Neural cell (in vitro differentiated cells): ENCODE data around the gene PHLPP1. TPM values are rescaled to one million over a fixed set of nuclear protein-coding genes. Genes with fewer than 3 reads are reported as not detected.

Experiments used
- H2AFZ ChIP-seq: fragments of 200-600, 300-800 bp; sonication (generic), shearing (Covaris generic); 2 replicates; pipeline ENCODE4 v1.6.0; 2014; ENCODE audit warnings: low read depth, mild to moderate bottlenecking, antibody characterized with exemption, low read length, moderate library complexity
- H3F3A ChIP-seq: fragments of 200-600 bp; shearing (Covaris generic); 2 replicates; pipeline ENCODE4 v1.6.1; 2016; ENCODE audit warnings: mild to moderate bottlenecking, moderate library complexity, mixed read lengths, antibody characterized with exemption, low read length; ENCODE audit not compliant: insufficient read depth, poor library complexity, severe bottlenecking
- H3K27ac ChIP-seq: fragments of 200-600, 300-800 bp; sonication (generic), shearing (Covaris generic); 2 replicates; pipeline ENCODE4 v1.5.1; 2014; ENCODE audit warnings: mild to moderate bottlenecking, low read length, moderate library complexity
- H3K27me3 ChIP-seq: fragments of 300-800, 200-600 bp; sonication (generic), shearing (Covaris generic); 2 replicates; pipeline ENCODE4 v1.6.0; 2014; ENCODE audit warnings: mild to moderate bottlenecking, low read depth, low read length, moderate library complexity; ENCODE audit not compliant: insufficient read depth
- H3K36me3 ChIP-seq: fragments of 300-800, 200-600 bp; sonication (generic), shearing (Covaris generic); 2 replicates; pipeline ENCODE4 v1.5.1; 2014; ENCODE audit warnings: mild to moderate bottlenecking, antibody characterized with exemption, low read length, moderate library complexity; ENCODE audit not compliant: insufficient read depth
- H3K4me2 ChIP-seq: fragments of 300-800, 200-600 bp; sonication (generic), shearing (Covaris generic); 2 replicates; pipeline ENCODE4 v1.6.0; 2014; ENCODE audit warnings: mild to moderate bottlenecking, low read length
- H3K4me3 ChIP-seq: fragments of 300-800, 200-600 bp; sonication (generic), shearing (Covaris generic); 2 replicates; pipeline ENCODE4 v1.5.1; 2014; ENCODE audit warnings: mild to moderate bottlenecking, low read length, moderate library complexity
- H3K79me2 ChIP-seq: fragments of 200-600 bp; shearing (Covaris generic); replicated peaks from 2 replicates; pipeline ENCODE4 v1.6.0; 2014; ENCODE audit warnings: mild to moderate bottlenecking, low read length, moderate library complexity; ENCODE audit not compliant: insufficient read depth
- H3K9ac ChIP-seq: fragments of 300-800, 200-600 bp; sonication (generic), shearing (Covaris generic); 2 replicates; pipeline ENCODE4 v1.6.1; 2016; ENCODE audit warnings: mild to moderate bottlenecking, low read length, mixed read lengths
- H3K9me2 ChIP-seq: fragments of 200-600 bp; shearing (Covaris generic); 2 replicates; pipeline ENCODE4 v1.6.1; 2016; ENCODE audit warnings: mild to moderate bottlenecking, low read length, mixed read lengths; ENCODE audit not compliant: insufficient read depth
- H3K9me3 ChIP-seq: fragments of 200-600, 300-800 bp; sonication (generic), shearing (Covaris generic); 2 replicates; pipeline ENCODE4 v1.6.1; 2016; ENCODE audit warnings: mild to moderate bottlenecking, mixed run types, low read length, moderate library complexity, mixed read lengths
- H4K20me1 ChIP-seq: fragments of 200-600 bp; shearing (Covaris generic); 2 replicates; pipeline ENCODE4 v1.6.1; 2016; ENCODE audit warnings: mild to moderate bottlenecking, mixed run types; ENCODE audit not compliant: insufficient read depth
- CTCF ChIP-seq: fragments of 450-650 bp; IDR thresholded peaks from 2 replicates; pipeline ENCODE4 v1.5.1; 2014; ENCODE audit warnings: antibody characterized with exemption, mild to moderate bottlenecking, moderate library complexity; ENCODE audit not compliant: poor library complexity, severe bottlenecking
- EP300 ChIP-seq: fragments of 450-650 bp; conservative IDR thresholded peaks from 2 replicates; pipeline ENCODE4 v1.6.1; 2014; ENCODE audit warnings: antibody characterized with exemption, mild to moderate bottlenecking, moderate library complexity; ENCODE audit not compliant: poor library complexity, severe bottlenecking
- EZH2 ChIP-seq: fragments of 200-600, 300-800 bp; shearing (Covaris generic), sonication (generic); IDR thresholded peaks from 2 replicates; pipeline ENCODE4 v1.6.1; 2014; ENCODE audit warnings: antibody characterized with exemption, low read length, borderline replicate concordance, mild to moderate bottlenecking; ENCODE audit not compliant: insufficient read depth, poor library complexity, severe bottlenecking
- MXI1 ChIP-seq: fragments of 450-650 bp; conservative IDR thresholded peaks from 2 replicates; pipeline ENCODE4 v1.6.1; 2014; ENCODE audit warnings: antibody characterized with exemption, mild to moderate bottlenecking; ENCODE audit not compliant: poor library complexity, severe bottlenecking
- POLR2AphosphoS5 ChIP-seq: IDR thresholded peaks from 2 replicates; pipeline ENCODE4 v1.6.1; 2012
- RAD21 ChIP-seq: fragments of 450-650 bp; conservative IDR thresholded peaks from 2 replicates; pipeline ENCODE4 v1.6.1; 2014; ENCODE audit warnings: antibody characterized with exemption, mild to moderate bottlenecking, moderate library complexity
- SMC3 ChIP-seq: fragments of 450-650 bp; conservative IDR thresholded peaks from 2 replicates; pipeline ENCODE4 v1.6.1; 2014; ENCODE audit warnings: antibody characterized with exemption, mild to moderate bottlenecking, moderate library complexity; ENCODE audit not compliant: poor library complexity
- TAF1 ChIP-seq: IDR thresholded peaks from 2 replicates; pipeline ENCODE4 v1.6.1; 2012; ENCODE audit warnings: low read depth
- polyA plus RNA-seq: library from polyadenylated mRNA; depleted of rRNA; stranded (reverse); fragments of >200 nt; gene quantifications from 2 replicates; pipeline ENCODE4 v1.2.3, GENCODE V29; 2014
- TF ChIP-seq, protein P1 (sequence below): IDR thresholded peaks from 2 replicates; pipeline ENCODE4 v1.6.1; 2012; ENCODE audit warnings: borderline replicate concordance

PHLPP1 gene
- polyA plus RNA-seq, 1 donor from 2014 or later: 4.5 TPM

DNA sequence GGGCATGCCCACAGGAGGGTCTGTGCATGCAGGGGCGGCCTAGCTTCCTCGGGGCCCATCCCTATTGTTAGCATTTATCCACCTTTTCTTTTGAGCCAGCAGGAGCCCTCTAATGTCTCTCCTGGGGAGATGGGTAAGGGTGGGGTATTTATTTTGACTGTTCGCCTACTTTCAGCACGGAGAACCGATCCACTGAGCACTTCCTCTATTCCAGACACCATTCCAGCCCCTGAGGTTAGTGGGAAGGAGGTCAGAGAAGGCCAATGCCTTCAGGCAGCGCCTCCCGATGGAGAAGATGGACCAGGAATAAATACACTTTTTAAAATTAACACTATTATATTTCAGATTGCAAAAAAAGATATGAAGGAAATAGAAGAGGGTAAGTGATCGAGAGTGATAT lies 276.0 kb downstream of the PHLPP1 start:
- no peak overlapping the region for H2AFZ ChIP-seq
- H3K36me3 ChIP-seq: no peaks in the 10 kb centered on the region
- H3K4me2 ChIP-seq: no peak overlapping the region
- TF ChIP-seq RAD21 (no peak), SMC3 (no peak), EZH2 (no peak), MXI1 (no peak), TAF1 (no peak)
- TF ChIP-seq, protein P1, sequence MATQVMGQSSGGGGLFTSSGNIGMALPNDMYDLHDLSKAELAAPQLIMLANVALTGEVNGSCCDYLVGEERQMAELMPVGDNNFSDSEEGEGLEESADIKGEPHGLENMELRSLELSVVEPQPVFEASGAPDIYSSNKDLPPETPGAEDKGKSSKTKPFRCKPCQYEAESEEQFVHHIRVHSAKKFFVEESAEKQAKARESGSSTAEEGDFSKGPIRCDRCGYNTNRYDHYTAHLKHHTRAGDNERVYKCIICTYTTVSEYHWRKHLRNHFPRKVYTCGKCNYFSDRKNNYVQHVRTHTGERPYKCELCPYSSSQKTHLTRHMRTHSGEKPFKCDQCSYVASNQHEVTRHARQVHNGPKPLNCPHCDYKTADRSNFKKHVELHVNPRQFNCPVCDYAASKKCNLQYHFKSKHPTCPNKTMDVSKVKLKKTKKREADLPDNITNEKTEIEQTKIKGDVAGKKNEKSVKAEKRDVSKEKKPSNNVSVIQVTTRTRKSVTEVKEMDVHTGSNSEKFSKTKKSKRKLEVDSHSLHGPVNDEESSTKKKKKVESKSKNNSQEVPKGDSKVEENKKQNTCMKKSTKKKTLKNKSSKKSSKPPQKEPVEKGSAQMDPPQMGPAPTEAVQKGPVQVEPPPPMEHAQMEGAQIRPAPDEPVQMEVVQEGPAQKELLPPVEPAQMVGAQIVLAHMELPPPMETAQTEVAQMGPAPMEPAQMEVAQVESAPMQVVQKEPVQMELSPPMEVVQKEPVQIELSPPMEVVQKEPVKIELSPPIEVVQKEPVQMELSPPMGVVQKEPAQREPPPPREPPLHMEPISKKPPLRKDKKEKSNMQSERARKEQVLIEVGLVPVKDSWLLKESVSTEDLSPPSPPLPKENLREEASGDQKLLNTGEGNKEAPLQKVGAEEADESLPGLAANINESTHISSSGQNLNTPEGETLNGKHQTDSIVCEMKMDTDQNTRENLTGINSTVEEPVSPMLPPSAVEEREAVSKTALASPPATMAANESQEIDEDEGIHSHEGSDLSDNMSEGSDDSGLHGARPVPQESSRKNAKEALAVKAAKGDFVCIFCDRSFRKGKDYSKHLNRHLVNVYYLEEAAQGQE: no peak
- no peak overlapping the region for H3K27ac ChIP-seq
- H3K4me3 ChIP-seq: no peak overlapping the region
- no peak overlapping the region for H3K9ac ChIP-seq
- H3K9me3 ChIP-seq: no peaks in the 10 kb centered on the region
- H4K20me1 ChIP-seq: no peaks in the 10 kb centered on the region
- no peaks in the 10 kb centered on the region for H3K79me2 ChIP-seq
- H3K9me2 ChIP-seq: no peaks in the 10 kb centered on the region
- H3F3A ChIP-seq: no peaks in the 10 kb centered on the region
- H3K27me3 ChIP-seq: no peaks in the 10 kb centered on the region

GRCh38 chr18:62991959-62992358 lies 276.6 kb downstream of the PHLPP1 start:
- no peak for TF ChIP-seq POLR2AphosphoS5
- no peak for TF ChIP-seq TAF1
- TF ChIP-seq SMC3: no peak
- TF ChIP-seq MXI1: no peak
- TF ChIP-seq RAD21: no peak
- TF ChIP-seq EZH2: no peak
- no peak for TF ChIP-seq EP300
- TF ChIP-seq CTCF: no peak
- TF ChIP-seq, protein P1: no peak
- Histone ChIP-seq H3K79me2 (no peaks in the 10 kb centered on the region), H3K9me2 (no peaks in the 10 kb centered on the region), H3F3A (no peaks in the 10 kb centered on the region), H3K27me3 (no peaks in the 10 kb centered on the region), H3K9ac (no peak overlapping the region), H4K20me1 (no peaks in the 10 kb centered on the region), H3K36me3 (no peaks in the 10 kb centered on the region), H3K4me2 (no peak overlapping the region), H2AFZ (no peak overlapping the region), H3K4me3 (no peak overlapping the region), H3K9me3 (no peaks in the 10 kb centered on the region), H3K27ac (no peak overlapping the region)
